Muscle layer of colon (tissue), 2 donors: ENCODE measurements around the gene PLCG1.

ENCODE experiments used
- H3K27ac ChIP-seq: one replicate; pipeline ENCODE4 v1.7.0; 2013; ENCODE audit warnings: low read depth, mild to moderate bottlenecking, low read length, moderate library complexity
- H3K27me3 ChIP-seq, 2 donors: one replicate each; pipeline ENCODE4 v1.7.0; 2013; ENCODE audit warnings: low read length in 2 of 2, mild to moderate bottlenecking in 2 of 2; ENCODE audit not compliant: insufficient read depth in 2 of 2, control insufficient read depth in 1 of 2
- H3K36me3 ChIP-seq: one replicate; pipeline ENCODE4 v1.7.0; 2013; ENCODE audit warnings: mild to moderate bottlenecking, low read length; ENCODE audit not compliant: insufficient read depth
- H3K4me1 ChIP-seq: one replicate; pipeline ENCODE4 v1.7.0; 2013; ENCODE audit warnings: mild to moderate bottlenecking, low read length; ENCODE audit not compliant: insufficient read depth
- H3K4me3 ChIP-seq, 2 donors: one replicate each; pipeline ENCODE4 v1.7.0; 2013; ENCODE audit warnings: low read length in 2 of 2, low read depth in 1 of 2, mild to moderate bottlenecking in 1 of 2, moderate library complexity in 1 of 2
- H3K9ac ChIP-seq: one replicate; pipeline ENCODE4 v1.7.0; 2013; ENCODE audit warnings: low read length
- H3K9me3 ChIP-seq: one replicate; pipeline ENCODE4 v1.7.0; 2013; ENCODE audit warnings: mild to moderate bottlenecking, low read length
- donor health status: abdominal sarcoma.
- donor health status: Adenocarcinoma of cecum.

PLCG1 gene

GRCh38 chr20:41170386-41171105 is 33.2 kb downstream of the PLCG1 start:
- Histone ChIP-seq H3K4me1 (peaks cover 17% of the 10 kb centered on the region), H3K4me3 (no peak overlapping the region), H3K9ac (no peak overlapping the region), H3K36me3 (peaks cover 64% of the 10 kb centered on the region), H3K27me3 (no peaks in the 10 kb centered on the region), H3K9me3 (no peaks in the 10 kb centered on the region), H3K27ac (no peak overlapping the region)

GRCh38 chr20:41171736-41172295 is 34.5 kb downstream of the PLCG1 start:
- Histone ChIP-seq H3K36me3 (peaks cover 59% of the 10 kb centered on the region), H3K4me3 (no peak overlapping the region), H3K9ac (no peak overlapping the region), H3K27ac (no peak overlapping the region), H3K4me1 (peaks cover 23% of the 10 kb centered on the region), H3K27me3 (no peaks in the 10 kb centered on the region), H3K9me3 (no peaks in the 10 kb centered on the region)

- H3K4me1 ChIP-seq = peaks cover 30% of the 10 kb centered on the region
- no peaks in the 10 kb centered on the region for H3K27me3 ChIP-seq
- H3K9ac ChIP-seq = no peak overlapping the region
- H3K27ac ChIP-seq = no peak overlapping the region
- no peak overlapping the region for H3K4me3 ChIP-seq
- peaks cover 53% of the 10 kb centered on the region for H3K36me3 ChIP-seq
- no peaks in the 10 kb centered on the region for H3K9me3 ChIP-seq
Measured at GRCh38 chr20:41172296-41173140, 35.2 kb downstream of the PLCG1 start.

- Histone ChIP-seq H3K27me3 (no peaks in the 10 kb centered on the region), H3K36me3 (peaks cover 48% of the 10 kb centered on the region), H3K9me3 (no peaks in the 10 kb centered on the region), H3K4me1 (peaks cover 37% of the 10 kb centered on the region), H3K4me3 (no peak overlapping the region), H3K9ac (no peak overlapping the region), H3K27ac (peak overlapping the region; percentile 17)
Measured at GRCh38 chr20:41173161-41173721, 35.9 kb downstream of the PLCG1 start.

GRCh38 chr20:41173791-41174341 is 36.5 kb downstream of the PLCG1 start:
- Histone ChIP-seq H3K9ac (no peak overlapping the region), H3K9me3 (no peaks in the 10 kb centered on the region), H3K4me1 (peaks cover 43% of the 10 kb centered on the region), H3K27me3 (no peaks in the 10 kb centered on the region), H3K36me3 (peaks cover 42% of the 10 kb centered on the region), H3K4me3 (no peak overlapping the region), H3K27ac (peak overlapping the region; percentile 17)

- Histone ChIP-seq H3K4me1 (peaks cover 48% of the 10 kb centered on the region), H3K36me3 (peaks cover 37% of the 10 kb centered on the region), H3K27me3 (no peaks in the 10 kb centered on the region), H3K27ac (peak overlapping the region; percentile 12), H3K4me3 (no peak overlapping the region), H3K9ac (no peak overlapping the region), H3K9me3 (no peaks in the 10 kb centered on the region)
Measured at GRCh38 chr20:41174373-41174772, 37.0 kb downstream of the PLCG1 start.

- H3K27ac ChIP-seq = peak overlapping the region; percentile 12
- no peaks in the 10 kb centered on the region for H3K9me3 ChIP-seq
- H3K4me1 ChIP-seq = peaks cover 49% of the 10 kb centered on the region
- no peak overlapping the region for H3K9ac ChIP-seq
- H3K27me3 ChIP-seq = no peaks in the 10 kb centered on the region
- no peak overlapping the region for H3K4me3 ChIP-seq
- H3K36me3 ChIP-seq = peaks cover 33% of the 10 kb centered on the region
Measured at GRCh38 chr20:41174782-41175181, 37.4 kb downstream of the PLCG1 start.

- H3K36me3 ChIP-seq = peaks cover 31% of the 10 kb centered on the region
- H3K9me3 ChIP-seq = no peaks in the 10 kb centered on the region
- no peaks in the 10 kb centered on the region for H3K27me3 ChIP-seq
- H3K4me3 ChIP-seq = no peak overlapping the region
- peak overlapping the region; percentile 12 for H3K27ac ChIP-seq
- no peak overlapping the region for H3K9ac ChIP-seq
- H3K4me1 ChIP-seq = peaks cover 49% of the 10 kb centered on the region
Measured at GRCh38 chr20:41175201-41175651, 37.9 kb downstream of the PLCG1 start.

GRCh38 chr20:41175727-41176330 is 38.5 kb downstream of the PLCG1 start:
- Histone ChIP-seq H3K27me3 (no peaks in the 10 kb centered on the region), H3K9me3 (no peaks in the 10 kb centered on the region), H3K4me3 (no peak overlapping the region), H3K36me3 (peaks cover 25% of the 10 kb centered on the region), H3K9ac (no peak overlapping the region), H3K27ac (no peak overlapping the region), H3K4me1 (peaks cover 49% of the 10 kb centered on the region)

GRCh38 chr20:41176711-41177552 is 39.6 kb downstream of the PLCG1 start:
- Histone ChIP-seq H3K9me3 (no peaks in the 10 kb centered on the region), H3K27me3 (no peaks in the 10 kb centered on the region), H3K4me3 (no peak overlapping the region), H3K36me3 (peaks cover 29% of the 10 kb centered on the region), H3K9ac (no peak overlapping the region), H3K27ac (peak overlapping the region; percentile 36), H3K4me1 (peaks cover 49% of the 10 kb centered on the region)
